COR-L47 (cell line): Measurements from ENCODE around the gene VSX1.

ENCODE experiments used
- DNase-seq: peaks from one replicate; lab custom pipeline; 2025; lab: John Stamatoyannopoulos, UW

Gene VSX1

GRCh38 chr20:25039697-25040437, 42.1 kb downstream of the VSX1 start:
- no peak for DNase-seq

- no peak for DNase-seq
Observed at GRCh38 chr20:25038591-25039015, 43.3 kb downstream of the VSX1 start.

- no peak for DNase-seq
Observed at GRCh38 chr20:25038103-25038410, 43.9 kb downstream of the VSX1 start.

- DNase-seq, result no peak
Observed at GRCh38 chr20:25037288-25038102, 44.4 kb downstream of the VSX1 start.

GRCh38 chr20:25036331-25036936, 45.5 kb downstream of the VSX1 start:
- no peak for DNase-seq

GRCh38 chr20:25035921-25036320, 46.0 kb downstream of the VSX1 start:
- DNase-seq, result no peak

GRCh38 chr20:25033924-25034300, 48.0 kb downstream of the VSX1 start:
- no peak for DNase-seq

- no peak for DNase-seq
Observed at GRCh38 chr20:25033265-25033923, 48.5 kb downstream of the VSX1 start.

- DNase-seq, result no peak
Observed at GRCh38 chr20:25032478-25033264, 49.3 kb downstream of the VSX1 start.

- no peak for DNase-seq
Observed at GRCh38 chr20:25032065-25032477, 49.9 kb downstream of the VSX1 start.

GRCh38 chr20:25031241-25031640, 50.7 kb downstream of the VSX1 start:
- DNase-seq, result no peak

GRCh38 chr20:25030649-25031207, 51.2 kb downstream of the VSX1 start:
- DNase-seq, result no peak

- DNase-seq, result no peak
Observed at GRCh38 chr20:25030007-25030648, 51.8 kb downstream of the VSX1 start.

GRCh38 chr20:25025986-25026605, 55.8 kb downstream of the VSX1 start:
- DNase-seq, result no peak
